HUES48 (cell line): ENCODE measurements around the gene GRID1.
"Not testable (repeated sequence)": the region's sequence is repeated elsewhere in the genome, so short reads cannot be mapped to it uniquely, and the experiment has no call there.

ENCODE experiments used
- H3K27ac ChIP-seq: one replicate; pipeline ENCODE4 v1.7.0; 2013; ENCODE audit warnings: low read depth, low read length, inconsistent platforms
- H3K27me3 ChIP-seq: 2 replicates; pipeline ENCODE4 v1.6.1; 2013; ENCODE audit warnings: mild to moderate bottlenecking, low read length; ENCODE audit not compliant: control insufficient read depth, insufficient read depth
- H3K36me3 ChIP-seq: 2 replicates; pipeline ENCODE4 v1.6.1; 2013; ENCODE audit warnings: low read length; ENCODE audit not compliant: control insufficient read depth, insufficient read depth
- H3K4me1 ChIP-seq: 2 replicates; pipeline ENCODE4 v1.6.1; 2013; ENCODE audit warnings: mild to moderate bottlenecking, low read length; ENCODE audit not compliant: control insufficient read depth, insufficient read depth
- H3K4me3 ChIP-seq: 2 replicates; pipeline ENCODE4 v1.5.1; 2013; ENCODE audit warnings: mild to moderate bottlenecking, low read depth, low read length
- H3K9ac ChIP-seq: 2 replicates; pipeline ENCODE4 v1.6.1; 2013; ENCODE audit warnings: mild to moderate bottlenecking, low read depth, low read length, moderate library complexity
- H3K9me3 ChIP-seq: 2 replicates; pipeline ENCODE4 v1.6.1; 2013; ENCODE audit warnings: low read length; ENCODE audit not compliant: control insufficient read depth, insufficient read depth

The GRID1 gene

GRCh38 chr10:85857305-85857704, 509.3 kb downstream of the GRID1 start:
- no peaks in the 10 kb centered on the region for H3K36me3 ChIP-seq
- no peak overlapping the region for H3K4me3 ChIP-seq
- H3K9ac ChIP-seq: no peak overlapping the region
- H3K9me3 ChIP-seq: no peaks in the 10 kb centered on the region
- no peaks in the 10 kb centered on the region for H3K27me3 ChIP-seq
- no peak overlapping the region for H3K27ac ChIP-seq
- no peaks in the 10 kb centered on the region for H3K4me1 ChIP-seq

GRCh38 chr10:85851934-85852333, 514.7 kb downstream of the GRID1 start:
- no peaks in the 10 kb centered on the region for H3K27me3 ChIP-seq
- H3K4me3 ChIP-seq: no peak overlapping the region
- H3K27ac ChIP-seq: no peak overlapping the region
- no peaks in the 10 kb centered on the region for H3K36me3 ChIP-seq
- no peak overlapping the region for H3K9ac ChIP-seq
- no peaks in the 10 kb centered on the region for H3K4me1 ChIP-seq
- no peaks in the 10 kb centered on the region for H3K9me3 ChIP-seq

GRCh38 chr10:85851325-85851724, 515.3 kb downstream of the GRID1 start:
- Histone ChIP-seq H3K9me3 (no peaks in the 10 kb centered on the region), H3K9ac (no peak overlapping the region), H3K4me3 (no peak overlapping the region), H3K27me3 (no peaks in the 10 kb centered on the region), H3K4me1 (no peaks in the 10 kb centered on the region), H3K36me3 (no peaks in the 10 kb centered on the region), H3K27ac (no peak overlapping the region)

GRCh38 chr10:85850736-85851135, 515.9 kb downstream of the GRID1 start:
- Histone ChIP-seq H3K4me3 (no peak overlapping the region), H3K27me3 (no peaks in the 10 kb centered on the region), H3K27ac (no peak overlapping the region), H3K4me1 (no peaks in the 10 kb centered on the region), H3K9me3 (no peaks in the 10 kb centered on the region), H3K9ac (no peak overlapping the region), H3K36me3 (no peaks in the 10 kb centered on the region)

GRCh38 chr10:85849315-85849714, 517.3 kb downstream of the GRID1 start:
- Histone ChIP-seq H3K9ac (no peak overlapping the region), H3K27me3 (no peaks in the 10 kb centered on the region), H3K4me3 (no peak overlapping the region), H3K36me3 (no peaks in the 10 kb centered on the region), H3K4me1 (no peaks in the 10 kb centered on the region), H3K27ac (no peak overlapping the region), H3K9me3 (no peaks in the 10 kb centered on the region)

- no peaks in the 10 kb centered on the region for H3K36me3 ChIP-seq
- H3K4me3 ChIP-seq: no peak overlapping the region
- H3K27ac ChIP-seq: no peak overlapping the region
- H3K9me3 ChIP-seq: no peaks in the 10 kb centered on the region
- H3K9ac ChIP-seq: no peak overlapping the region
- H3K4me1 ChIP-seq: no peaks in the 10 kb centered on the region
- H3K27me3 ChIP-seq: no peaks in the 10 kb centered on the region
These were observed 517.8 kb downstream of the GRID1 start for GRCh38 chr10:85848756-85849155.

GRCh38 chr10:85847085-85847484, 519.5 kb downstream of the GRID1 start:
- H3K27ac ChIP-seq: no peak overlapping the region
- no peak overlapping the region for H3K4me3 ChIP-seq
- no peak overlapping the region for H3K9ac ChIP-seq
- H3K4me1 ChIP-seq: no peaks in the 10 kb centered on the region
- H3K27me3 ChIP-seq: no peaks in the 10 kb centered on the region
- H3K9me3 ChIP-seq: no peaks in the 10 kb centered on the region
- H3K36me3 ChIP-seq: no peaks in the 10 kb centered on the region

- not testable (repeated sequence) for H3K4me3 ChIP-seq, H3K36me3 ChIP-seq, H3K27me3 ChIP-seq, H3K9me3 ChIP-seq, H3K9ac ChIP-seq, H3K27ac ChIP-seq, H3K4me1 ChIP-seq
These were observed 527.9 kb downstream of the GRID1 start for GRCh38 chr10:85838660-85839059.

- no peaks in the 10 kb centered on the region for H3K27me3 ChIP-seq
- no peaks in the 10 kb centered on the region for H3K4me1 ChIP-seq
- H3K4me3 ChIP-seq: no peak overlapping the region
- H3K9me3 ChIP-seq: peaks cover 5% of the 10 kb centered on the region; the same call in 1 of the 2 replicates
- no peak overlapping the region for H3K9ac ChIP-seq
- H3K27ac ChIP-seq: no peak overlapping the region
- H3K36me3 ChIP-seq: no peaks in the 10 kb centered on the region
These were observed 533.6 kb downstream of the GRID1 start for GRCh38 chr10:85832988-85833387.

- no peaks in the 10 kb centered on the region for H3K27me3 ChIP-seq
- H3K4me1 ChIP-seq: no peaks in the 10 kb centered on the region
- H3K9ac ChIP-seq: no peak overlapping the region
- no peak overlapping the region for H3K27ac ChIP-seq
- H3K36me3 ChIP-seq: no peaks in the 10 kb centered on the region
- H3K4me3 ChIP-seq: no peak overlapping the region
- H3K9me3 ChIP-seq: no peaks in the 10 kb centered on the region
These were observed 535.2 kb downstream of the GRID1 start for GRCh38 chr10:85831422-85831821.

GRCh38 chr10:85826377-85826776, 540.2 kb downstream of the GRID1 start:
- no peaks in the 10 kb centered on the region for H3K36me3 ChIP-seq
- H3K9me3 ChIP-seq: no peaks in the 10 kb centered on the region
- no peak overlapping the region for H3K4me3 ChIP-seq
- H3K4me1 ChIP-seq: no peaks in the 10 kb centered on the region
- H3K27ac ChIP-seq: no peak overlapping the region
- no peaks in the 10 kb centered on the region for H3K27me3 ChIP-seq
- H3K9ac ChIP-seq: no peak overlapping the region

GRCh38 chr10:85811405-85811804, 555.2 kb downstream of the GRID1 start:
- Histone ChIP-seq H3K27me3 (no peaks in the 10 kb centered on the region), H3K27ac (no peak overlapping the region), H3K4me1 (no peaks in the 10 kb centered on the region), H3K9ac (no peak overlapping the region), H3K36me3 (no peaks in the 10 kb centered on the region), H3K9me3 (peaks cover 5% of the 10 kb centered on the region), H3K4me3 (no peak overlapping the region)
